Subcutaneous abdominal adipose tissue (tissue), 5 donors: ENCODE measurements around the gene DGKZ.
"Not testable (repeated sequence)": the region's sequence is repeated elsewhere in the genome, so short reads cannot be mapped to it uniquely, and the experiment has no call there.

ENCODE experiments used
- H3K27ac ChIP-seq: one replicate; pipeline ENCODE4 v1.7.0; 2013; ENCODE audit warnings: low read depth, mild to moderate bottlenecking, inconsistent platforms, low read length, moderate library complexity
- H3K27me3 ChIP-seq, 5 donors: one replicate each; pipeline ENCODE4 v1.7.0; 2013; ENCODE audit warnings: low read length in 5 of 5, inconsistent platforms in 1 of 5; ENCODE audit not compliant: control insufficient read depth in 5 of 5, insufficient read depth in 4 of 5
- H3K36me3 ChIP-seq, 5 donors: one replicate each; pipeline ENCODE4 v1.7.0; 2013; ENCODE audit warnings: low read length in 5 of 5; ENCODE audit not compliant: control insufficient read depth in 5 of 5, insufficient read depth in 5 of 5
- H3K4me1 ChIP-seq, 5 donors: one replicate each; pipeline ENCODE4 v1.7.0; 2013; ENCODE audit warnings: low read length in 5 of 5, mild to moderate bottlenecking in 3 of 5, moderate library complexity in 1 of 5; ENCODE audit not compliant: control insufficient read depth in 5 of 5, insufficient read depth in 5 of 5
- H3K4me3 ChIP-seq, 5 donors: one replicate each; pipeline ENCODE4 v1.7.0; 2013; ENCODE audit warnings: low read length in 5 of 5, low read depth in 1 of 5
- H3K9ac ChIP-seq, 5 donors: one replicate each; pipeline ENCODE4 v1.7.0; 2013; ENCODE audit warnings: low read length in 5 of 5, mild to moderate bottlenecking in 4 of 5, moderate library complexity in 3 of 5
- H3K9me3 ChIP-seq, 5 donors: one replicate each; pipeline ENCODE4 v1.7.0; 2013; ENCODE audit warnings: low read length in 5 of 5; ENCODE audit not compliant: control insufficient read depth in 5 of 5
- donor health status: healthy.
- donor health status: healthy.
- donor health status: healthy.
- donor health status: healthy.
- donor health status: healthy.

The DGKZ gene

GRCh38 chr11:46372501-46372900 lies 25.2 kb downstream of the DGKZ start:
- H3K9me3 ChIP-seq, H3K4me3 ChIP-seq, H3K27ac ChIP-seq, H3K4me1 ChIP-seq, H3K9ac ChIP-seq, H3K27me3 ChIP-seq: not testable (repeated sequence)
- H3K36me3 ChIP-seq, result peaks cover 0 to 90% (median 85%) of the 10 kb centered on the region in 5 donors

- H3K27ac ChIP-seq, result no peak overlapping the region
- peaks cover 0 to 2% (median 0%) of the 10 kb centered on the region in 5 donors for H3K4me1 ChIP-seq
- peaks cover 0 to 92% (median 87%) of the 10 kb centered on the region in 5 donors for H3K36me3 ChIP-seq
- H3K4me3 ChIP-seq, result no peak overlapping the region
- H3K9ac ChIP-seq, result no peak overlapping the region
- no peaks in the 10 kb centered on the region for H3K27me3 ChIP-seq
- no peaks in the 10 kb centered on the region for H3K9me3 ChIP-seq
Measured at GRCh38 chr11:46373787-46374740, 26.8 kb downstream of the DGKZ start.

DNA sequence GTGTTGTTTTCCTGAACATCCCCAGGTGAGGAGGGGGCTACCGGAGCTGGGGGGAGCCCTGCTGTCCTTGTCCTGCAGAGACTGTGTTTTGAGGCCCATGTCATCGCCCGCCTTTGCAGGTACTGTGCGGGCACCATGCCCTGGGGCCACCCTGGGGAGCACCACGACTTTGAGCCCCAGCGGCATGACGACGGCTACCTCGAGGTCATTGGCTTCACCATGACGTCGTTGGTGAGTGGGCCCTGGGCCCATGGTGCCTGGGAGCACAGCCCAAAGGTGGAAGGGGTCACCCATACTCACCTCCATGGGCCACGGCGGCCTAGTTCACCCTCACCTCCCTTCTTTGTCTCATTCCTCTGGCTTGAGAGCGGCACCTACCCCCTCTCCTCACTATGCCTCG lies 27.6 kb downstream of the DGKZ start:
- no peaks in the 10 kb centered on the region for H3K27me3 ChIP-seq
- no peaks in the 10 kb centered on the region for H3K9me3 ChIP-seq
- peaks cover 0 to 84% (median 80%) of the 10 kb centered on the region in 5 donors for H3K36me3 ChIP-seq
- H3K27ac ChIP-seq, result no peak overlapping the region
- H3K9ac ChIP-seq, result no peak overlapping the region
- H3K4me1 ChIP-seq, result peaks cover 0 to 5% (median 0%) of the 10 kb centered on the region in 5 donors
- no peak overlapping the region for H3K4me3 ChIP-seq

DNA sequence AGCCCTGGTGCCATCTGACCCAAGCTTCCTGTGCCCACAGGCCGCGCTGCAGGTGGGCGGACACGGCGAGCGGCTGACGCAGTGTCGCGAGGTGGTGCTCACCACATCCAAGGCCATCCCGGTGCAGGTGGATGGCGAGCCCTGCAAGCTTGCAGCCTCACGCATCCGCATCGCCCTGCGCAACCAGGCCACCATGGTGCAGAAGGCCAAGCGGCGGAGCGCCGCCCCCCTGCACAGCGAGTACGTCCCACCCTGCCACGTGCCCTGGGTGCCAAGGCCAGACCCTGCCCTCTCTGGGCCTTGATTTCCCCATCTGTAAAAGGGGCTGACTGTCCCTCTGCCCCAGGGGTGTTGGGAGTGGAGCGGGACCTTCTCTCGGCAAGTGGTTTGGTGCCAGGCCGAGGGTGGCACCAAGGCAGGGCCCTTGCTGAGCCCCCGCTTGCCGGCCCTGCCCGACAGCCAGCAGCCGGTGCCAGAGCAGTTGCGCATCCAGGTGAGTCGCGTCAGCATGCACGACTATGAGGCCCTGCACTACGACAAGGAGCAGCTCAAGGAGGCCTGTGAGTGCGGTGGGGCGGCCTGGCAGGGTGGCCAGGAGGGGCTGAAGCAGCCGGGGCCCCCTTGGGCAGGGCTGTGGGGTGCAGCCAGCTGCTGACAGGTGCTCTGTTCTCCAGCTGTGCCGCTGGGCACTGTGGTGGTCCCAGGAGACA lies 28.3 kb downstream of the DGKZ start:
- H3K27me3 ChIP-seq, result no peaks in the 10 kb centered on the region
- peaks cover 0 to 77% (median 73%) of the 10 kb centered on the region in 5 donors for H3K36me3 ChIP-seq
- no peak overlapping the region for H3K27ac ChIP-seq
- H3K9me3 ChIP-seq, result no peaks in the 10 kb centered on the region
- no peak overlapping the region for H3K9ac ChIP-seq
- peaks cover 0 to 8% (median 2%) of the 10 kb centered on the region in 5 donors for H3K4me1 ChIP-seq
- no peak overlapping the region for H3K4me3 ChIP-seq

DNA sequence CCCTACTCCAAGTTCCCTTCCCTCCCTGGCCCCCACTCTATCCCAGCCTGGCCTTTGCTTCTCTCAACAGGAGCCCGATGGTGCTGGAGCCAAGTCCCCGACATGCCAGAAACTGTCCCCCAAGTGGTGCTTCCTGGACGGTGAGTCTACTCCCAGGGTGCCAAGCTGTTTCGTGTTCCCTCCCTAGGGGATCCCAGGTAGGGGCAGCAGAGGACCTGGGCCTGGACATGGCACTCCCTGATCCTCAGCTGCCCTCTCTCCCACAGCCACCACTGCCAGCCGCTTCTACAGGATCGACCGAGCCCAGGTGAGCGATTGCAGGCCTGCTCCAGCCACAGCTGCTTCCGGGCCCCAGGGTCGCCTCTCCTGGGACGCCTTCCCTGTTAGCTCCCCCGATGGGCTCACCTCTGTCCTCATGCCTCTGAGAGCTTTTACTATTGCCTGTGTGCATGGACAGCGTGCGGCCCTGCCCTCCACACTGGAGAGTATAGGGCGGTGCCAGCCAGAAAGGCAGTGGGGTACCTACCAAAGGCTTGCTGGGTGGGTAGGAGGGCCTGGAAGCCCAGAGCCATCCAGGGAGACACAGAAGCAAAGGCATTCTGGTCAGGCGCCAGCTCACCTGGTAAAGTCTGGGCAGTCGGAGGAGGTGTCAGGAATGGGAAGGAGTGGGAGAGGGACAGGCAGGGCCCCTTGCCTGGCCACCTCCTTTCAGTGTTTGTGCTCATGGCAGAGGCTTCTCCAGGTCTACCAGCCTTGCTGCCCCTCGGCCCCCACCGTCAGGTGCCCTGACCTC lies 29.2 kb downstream of the DGKZ start:
- H3K9ac ChIP-seq, result no peak overlapping the region
- H3K27ac ChIP-seq, result no peak overlapping the region
- no peaks in the 10 kb centered on the region for H3K27me3 ChIP-seq
- peaks cover 0 to 70% (median 66%) of the 10 kb centered on the region in 5 donors for H3K36me3 ChIP-seq
- H3K9me3 ChIP-seq, result no peaks in the 10 kb centered on the region
- no peak overlapping the region for H3K4me3 ChIP-seq
- H3K4me1 ChIP-seq, result peaks cover 2 to 14% (median 6%) of the 10 kb centered on the region in 5 donors

DNA sequence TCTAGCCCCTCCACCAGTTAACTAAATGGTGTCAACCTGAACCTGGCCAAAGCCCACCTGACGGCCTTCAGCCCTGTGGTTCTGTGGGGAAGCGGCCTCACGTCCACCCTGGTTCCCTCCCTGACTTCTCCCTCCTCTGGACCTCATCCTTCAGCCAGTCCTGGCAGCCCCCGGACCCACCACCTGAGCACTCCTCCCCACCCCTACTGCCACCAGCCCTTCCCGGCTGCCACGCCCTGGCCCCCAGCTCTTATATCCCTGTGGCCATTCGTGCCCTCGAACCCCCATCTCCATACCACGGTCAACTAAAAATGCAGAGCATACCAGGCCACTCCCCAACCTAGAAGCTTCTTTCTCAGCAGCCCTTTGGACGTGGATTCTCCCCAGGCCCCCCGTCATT lies 30.0 kb downstream of the DGKZ start:
- H3K4me1 ChIP-seq, result peaks cover 0 to 21% (median 12%) of the 10 kb centered on the region in 5 donors
- H3K27ac ChIP-seq, result no peak overlapping the region
- H3K9me3 ChIP-seq, result no peaks in the 10 kb centered on the region
- H3K27me3 ChIP-seq, result peaks cover 3 to 5% (median 4%) of the 10 kb centered on the region in 5 donors
- no peak overlapping the region for H3K9ac ChIP-seq
- no peak overlapping the region for H3K4me3 ChIP-seq
- peaks cover 0 to 61% (median 58%) of the 10 kb centered on the region in 5 donors for H3K36me3 ChIP-seq

DNA sequence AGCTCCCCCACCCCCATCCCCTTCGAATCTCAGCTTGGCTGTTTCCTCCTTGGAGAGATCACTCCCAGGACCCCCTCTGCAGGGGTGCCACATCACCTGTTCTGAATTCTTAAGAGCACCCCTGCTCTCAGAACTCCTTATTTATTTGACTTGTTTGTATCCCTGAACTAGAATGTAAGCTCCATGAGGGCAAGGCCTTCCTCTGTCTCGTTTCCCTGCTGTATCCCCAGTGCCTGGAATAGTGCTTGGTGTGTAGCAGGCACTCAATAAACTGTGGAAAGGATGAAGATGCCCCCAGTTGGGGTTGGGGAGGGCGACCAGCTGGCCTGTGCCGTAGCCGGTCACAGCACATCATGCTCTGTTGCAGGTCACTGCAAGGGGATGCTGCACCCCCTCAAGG lies 30.6 kb downstream of the DGKZ start:
- Histone ChIP-seq H3K36me3 (peaks cover 0 to 56% (median 53%) of the 10 kb centered on the region in 5 donors), H3K9me3 (no peaks in the 10 kb centered on the region), H3K9ac (no peak overlapping the region), H3K4me3 (no peak overlapping the region), H3K27me3 (peaks cover 5 to 8% (median 8%) of the 10 kb centered on the region in 5 donors), H3K27ac (no peak overlapping the region), H3K4me1 (peaks cover 0 to 24% (median 17%) of the 10 kb centered on the region in 5 donors)

DNA sequence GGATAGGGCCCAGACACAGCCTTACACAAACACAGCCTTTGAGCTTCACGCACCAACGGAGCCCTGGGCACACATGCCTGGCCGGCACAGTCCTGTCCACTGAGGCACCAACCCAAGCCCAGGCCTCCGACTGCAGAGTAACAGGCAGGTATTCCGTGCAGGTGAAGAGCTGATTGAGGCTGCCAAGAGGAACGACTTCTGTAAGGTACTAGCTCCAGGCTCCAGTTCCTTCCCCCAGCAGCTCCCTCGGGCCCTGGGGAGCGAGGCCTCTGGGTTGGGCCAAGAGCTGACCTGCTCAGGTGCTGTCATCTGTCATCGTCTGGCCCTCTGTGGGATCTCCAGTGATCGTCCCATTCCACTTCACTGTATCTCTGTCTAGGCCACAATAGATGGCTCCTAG lies 31.0 kb downstream of the DGKZ start:
- Histone ChIP-seq H3K36me3 (peaks cover 0 to 54% (median 52%) of the 10 kb centered on the region in 5 donors), H3K9me3 (no peaks in the 10 kb centered on the region), H3K4me1 (peaks cover 0 to 24% (median 17%) of the 10 kb centered on the region in 5 donors), H3K27me3 (peaks cover 5 to 8% (median 8%) of the 10 kb centered on the region in 5 donors), H3K4me3 (no peak overlapping the region), H3K27ac (no peak overlapping the region), H3K9ac (no peak overlapping the region)

DNA sequence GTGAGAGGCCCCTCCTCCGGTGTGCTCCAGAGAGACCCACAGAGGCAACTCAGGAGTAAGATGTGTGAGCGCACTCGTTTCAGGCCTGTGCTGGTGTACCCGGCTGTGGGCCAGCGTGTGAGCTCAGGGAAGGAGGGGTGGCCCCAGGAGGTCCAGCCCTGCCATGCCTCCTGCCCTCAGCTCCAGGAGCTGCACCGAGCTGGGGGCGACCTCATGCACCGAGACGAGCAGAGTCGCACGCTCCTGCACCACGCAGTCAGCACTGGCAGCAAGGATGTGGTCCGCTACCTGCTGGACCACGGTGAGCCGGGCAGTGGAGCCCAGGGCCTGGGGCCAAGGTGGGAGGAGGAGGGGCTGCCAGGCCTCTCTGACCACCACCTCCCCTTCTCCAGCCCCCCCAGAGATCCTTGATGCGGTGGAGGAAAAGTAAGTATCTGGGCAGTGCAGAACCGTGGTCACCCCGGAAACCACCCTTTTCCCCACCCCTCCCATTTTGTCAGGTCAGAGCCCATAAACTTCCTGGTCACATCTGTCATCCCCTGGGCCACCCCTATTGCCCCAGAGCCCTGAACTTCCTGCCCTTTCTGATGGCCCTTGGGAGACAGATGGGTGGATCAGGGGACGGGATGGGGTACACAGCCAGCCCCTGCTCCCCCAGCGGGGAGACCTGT lies 31.7 kb downstream of the DGKZ start:
- H3K27ac ChIP-seq, result no peak overlapping the region
- peaks cover 0 to 49% (median 48%) of the 10 kb centered on the region in 5 donors for H3K36me3 ChIP-seq
- no peaks in the 10 kb centered on the region for H3K9me3 ChIP-seq
- H3K27me3 ChIP-seq, result peaks cover 5 to 9% (median 8%) of the 10 kb centered on the region in 5 donors
- H3K4me3 ChIP-seq, result no peak overlapping the region
- H3K4me1 ChIP-seq, result peaks cover 0 to 24% (median 17%) of the 10 kb centered on the region in 5 donors
- H3K9ac ChIP-seq, result no peak overlapping the region
